Lower leg skin (tissue), 4 donors: ENCODE measurements around the gene DPYD. TPM values are rescaled to one million over a fixed set of nuclear protein-coding genes. Genes with fewer than 3 reads are reported as not detected.

ENCODE experiments used
- DNase-seq, 2 donors: peaks; one replicate each; pipeline ENCODE4 v3.0.0-alpha.2; 2019; ENCODE audit warnings: low spot score in 2 of 2
- H3K4me3 ChIP-seq: fragments of 200-600 bp; sonication (generic); 2 replicates; pipeline ENCODE4 v1.5.1; 2017; ENCODE audit warnings: mild to moderate bottlenecking, low read depth; ENCODE audit not compliant: poor library complexity, severe bottlenecking
- POLR2A ChIP-seq, 2 donors: fragments of 450-650 bp; IDR thresholded peaks; one replicate each; pipeline ENCODE4 v1.6.1; 2016 to 2017; ENCODE audit warnings: antibody characterized with exemption in 2 of 2, mild to moderate bottlenecking in 1 of 2, moderate library complexity in 1 of 2
- WGBS, 2 donors: methylation state at CpG; one replicate each; pipeline ENCODE4 v1.1.5; 2018; 5-methylcytosine and 5-hydroxymethylcytosine counted together
- intact Hi-C: fragments of 100-400 bp; cut with DNase I; formaldehyde crosslinking; loops from one replicate; pipeline ENCODE4 v1.15.0; 2023; ENCODE audit warnings: low total_unique reads
- total RNA-seq, 4 donors: library from RNA; depleted of rRNA; stranded (reverse); fragments of >200 nt; gene quantifications; one replicate each; pipeline ENCODE4 v1.1.0, GENCODE V29; 2016
- TF ChIP-seq, protein P1 (sequence below), 3 donors: fragments of 450-650 bp; IDR thresholded peaks; one replicate each; pipeline ENCODE4 v1.5.1; 2016; ENCODE audit warnings: antibody characterized with exemption in 3 of 3, mild to moderate bottlenecking in 3 of 3, moderate library complexity in 2 of 3

DPYD gene
- total RNA-seq, 4 donors from 2014 or later: 10.6 to 16.1 (median 14.6) TPM

DNA sequence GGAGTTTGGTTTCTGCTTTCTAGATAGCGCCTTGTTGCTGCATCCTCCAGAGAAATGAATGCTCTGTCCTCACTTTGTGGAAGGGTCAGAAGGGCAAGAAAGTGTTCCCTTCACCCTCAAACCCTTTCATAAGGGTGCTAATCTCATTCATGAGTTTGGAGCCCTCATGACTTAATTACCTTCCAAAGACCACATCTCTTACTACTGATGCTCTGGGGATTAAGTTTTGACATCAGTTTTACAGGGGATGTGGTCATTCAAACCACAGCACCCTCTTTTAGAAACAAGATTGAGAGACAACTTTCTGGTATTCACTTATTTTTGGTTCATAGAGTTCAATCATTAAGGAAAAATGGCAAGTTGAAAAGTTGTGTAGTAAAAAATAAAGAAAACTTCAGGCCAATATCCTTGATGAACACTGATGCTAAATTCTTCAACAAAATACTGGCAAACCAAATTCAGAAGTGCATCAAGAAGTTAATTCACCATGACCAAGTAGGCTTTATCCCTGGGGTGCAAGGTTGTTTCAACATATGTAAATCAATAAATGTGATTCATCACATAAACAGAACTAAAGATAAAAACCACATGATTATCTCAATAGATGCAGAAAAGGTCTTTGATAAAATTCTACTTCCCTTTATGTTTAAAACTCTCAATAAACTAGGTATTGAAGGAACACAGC, 757.1 kb downstream of the DPYD start:
- TF ChIP-seq, protein P1, sequence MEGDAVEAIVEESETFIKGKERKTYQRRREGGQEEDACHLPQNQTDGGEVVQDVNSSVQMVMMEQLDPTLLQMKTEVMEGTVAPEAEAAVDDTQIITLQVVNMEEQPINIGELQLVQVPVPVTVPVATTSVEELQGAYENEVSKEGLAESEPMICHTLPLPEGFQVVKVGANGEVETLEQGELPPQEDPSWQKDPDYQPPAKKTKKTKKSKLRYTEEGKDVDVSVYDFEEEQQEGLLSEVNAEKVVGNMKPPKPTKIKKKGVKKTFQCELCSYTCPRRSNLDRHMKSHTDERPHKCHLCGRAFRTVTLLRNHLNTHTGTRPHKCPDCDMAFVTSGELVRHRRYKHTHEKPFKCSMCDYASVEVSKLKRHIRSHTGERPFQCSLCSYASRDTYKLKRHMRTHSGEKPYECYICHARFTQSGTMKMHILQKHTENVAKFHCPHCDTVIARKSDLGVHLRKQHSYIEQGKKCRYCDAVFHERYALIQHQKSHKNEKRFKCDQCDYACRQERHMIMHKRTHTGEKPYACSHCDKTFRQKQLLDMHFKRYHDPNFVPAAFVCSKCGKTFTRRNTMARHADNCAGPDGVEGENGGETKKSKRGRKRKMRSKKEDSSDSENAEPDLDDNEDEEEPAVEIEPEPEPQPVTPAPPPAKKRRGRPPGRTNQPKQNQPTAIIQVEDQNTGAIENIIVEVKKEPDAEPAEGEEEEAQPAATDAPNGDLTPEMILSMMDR (IDR thresholded peaks at IDR 0.05): no peak
- no peak for TF ChIP-seq POLR2A (IDR thresholded peaks at IDR 0.05)
- WGBS, 2 donors: 100% methylated on average over 1 of the region's 1 CpG
- DNase-seq: no peak
- intact Hi-C loops: no loop called here
- H3K4me3 ChIP-seq: no peak overlapping the region

DNA sequence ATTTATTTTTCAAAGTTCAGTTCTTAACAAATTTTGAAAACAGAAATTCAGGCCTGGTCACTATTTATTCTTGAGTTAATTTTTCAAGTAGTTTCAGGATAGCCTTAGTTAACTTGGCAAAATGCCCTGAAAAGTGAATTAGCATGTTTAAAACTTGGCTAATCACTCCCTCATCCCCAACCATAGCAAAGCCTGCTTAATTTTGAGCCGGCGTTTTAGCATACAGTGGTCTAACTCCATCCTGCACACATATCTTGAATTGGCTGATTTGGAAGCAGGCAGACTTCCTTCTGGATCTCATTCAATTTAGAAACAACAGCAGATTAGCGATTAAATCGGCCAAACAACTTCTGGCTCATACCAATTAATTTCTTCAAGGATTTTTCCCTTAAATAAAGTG, 760.0 kb downstream of the DPYD start:
- H3K4me3 ChIP-seq: no peak overlapping the region
- 22 to 43% methylated on average over 4 of the region's 4 CpGs for WGBS, 2 donors
- TF ChIP-seq, protein P1 (IDR thresholded peaks at IDR 0.05): no peak
- TF ChIP-seq POLR2A (IDR thresholded peaks at IDR 0.05): no peak
- DNase-seq: no peak
- intact Hi-C loops: no loop called here

DNA sequence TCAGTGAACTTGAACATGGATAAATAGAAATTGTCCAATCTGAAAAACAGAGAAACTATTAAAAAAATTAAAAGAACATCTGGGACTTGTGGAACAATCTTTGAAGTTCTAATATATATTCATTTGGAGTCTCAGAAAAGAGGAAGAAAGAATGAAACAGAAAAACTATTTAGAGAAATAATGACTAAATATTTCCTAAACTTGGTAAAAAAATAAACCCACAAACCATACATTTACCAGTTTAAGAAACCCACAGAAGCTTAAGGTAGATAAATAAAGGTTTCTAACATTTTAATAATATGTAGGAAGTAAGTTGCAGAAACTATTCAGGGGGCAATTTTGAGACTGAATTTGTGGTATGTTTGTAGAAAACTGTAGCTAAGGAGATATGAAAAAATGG, 761.5 kb downstream of the DPYD start:
- DNase-seq: no peak
- no peak overlapping the region for H3K4me3 ChIP-seq
- intact Hi-C loops: no loop called here
- no peak for TF ChIP-seq POLR2A (IDR thresholded peaks at IDR 0.05)
- TF ChIP-seq, protein P1 (IDR thresholded peaks at IDR 0.05): no peak

DNA sequence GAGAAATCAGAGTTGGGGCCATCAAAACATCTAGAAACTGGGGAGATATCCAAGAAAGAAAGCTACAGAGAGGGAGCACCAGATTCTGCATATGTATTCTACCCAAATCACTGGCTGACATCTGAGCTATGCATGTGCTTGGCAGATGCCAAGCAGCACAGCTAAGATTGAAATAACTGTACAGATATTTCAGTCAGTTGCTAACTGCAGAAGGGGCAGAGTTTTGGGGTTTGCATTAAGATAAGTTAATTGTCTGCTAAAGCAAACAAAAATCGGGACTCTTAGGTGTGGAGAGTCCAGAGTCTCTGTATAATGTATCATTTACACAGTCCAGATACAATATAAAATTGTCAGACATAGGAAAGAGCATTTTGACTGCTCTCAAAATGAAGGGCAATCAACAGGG, 762.1 kb downstream of the DPYD start:
- intact Hi-C loops: no loop called here
- no peak for DNase-seq
- H3K4me3 ChIP-seq: no peak overlapping the region
- 68 to 80% methylated on average over 1 of the region's 1 CpG for WGBS, 2 donors
- TF ChIP-seq, protein P1 (IDR thresholded peaks at IDR 0.05): no peak
- TF ChIP-seq POLR2A (IDR thresholded peaks at IDR 0.05): no peak

DNA sequence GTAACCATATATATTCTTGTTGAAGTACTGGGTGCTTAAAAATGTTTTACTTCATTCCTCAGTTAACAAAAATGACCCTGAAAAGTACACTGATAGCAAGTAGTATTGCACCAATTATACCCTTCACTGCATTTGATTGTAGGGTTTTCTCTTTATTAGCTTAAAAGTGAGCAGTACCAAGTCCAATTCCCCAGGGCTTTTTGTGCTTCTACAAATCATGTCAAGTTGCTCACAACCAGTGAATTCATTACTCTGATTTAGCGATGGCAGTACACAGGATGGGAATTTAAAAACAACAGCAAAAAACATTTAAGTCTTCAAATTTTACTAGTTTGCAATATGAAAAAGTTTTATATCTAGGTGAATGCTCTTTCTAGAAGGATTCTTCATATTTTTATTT, 762.8 kb downstream of the DPYD start:
- WGBS, 2 donors: 64 to 73% methylated on average over 1 of the region's 1 CpG
- intact Hi-C loops: no loop called here
- TF ChIP-seq, protein P1 (IDR thresholded peaks at IDR 0.05): no peak
- no peak for TF ChIP-seq POLR2A (IDR thresholded peaks at IDR 0.05)
- no peak for DNase-seq
- H3K4me3 ChIP-seq: no peak overlapping the region

DNA sequence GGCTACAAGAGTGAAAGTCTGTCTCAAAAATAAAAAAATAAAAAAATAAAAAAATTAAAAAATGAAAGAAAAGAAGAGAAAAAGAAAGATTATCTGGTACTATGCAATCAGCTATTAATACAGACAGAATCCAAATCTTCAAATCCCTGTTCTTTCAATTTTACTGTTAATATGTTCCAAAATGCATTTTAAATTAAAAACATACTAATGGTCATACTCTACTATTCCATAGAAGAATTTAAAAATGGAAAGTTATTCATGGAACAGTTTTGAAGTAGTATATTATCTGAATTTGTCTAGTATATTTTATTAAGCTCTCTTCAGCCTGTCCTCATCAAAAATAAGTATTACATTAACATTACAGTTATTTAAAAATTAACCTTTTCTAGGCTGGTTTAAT, 769.2 kb downstream of the DPYD start:
- TF ChIP-seq POLR2A (IDR thresholded peaks at IDR 0.05): no peak
- TF ChIP-seq, protein P1 (IDR thresholded peaks at IDR 0.05): no peak
- intact Hi-C loops: no loop called here
- no peak for DNase-seq
- H3K4me3 ChIP-seq: no peak overlapping the region
